OCI-LY1 (cell line): ENCODE data around the gene RPL19.

ENCODE experiments used
- H2AFZ ChIP-seq: fragments of 200-600 bp; sonication (generic), shearing (Covaris generic); 2 replicates; pipeline ENCODE4 v1.6.0; 2014; ENCODE audit warnings: antibody characterized with exemption, mild to moderate bottlenecking, low read length
- H3F3A ChIP-seq: fragments of 200-600 bp; sonication (generic), shearing (Covaris generic); 2 replicates; pipeline ENCODE4 v1.6.0; 2014; ENCODE audit warnings: mild to moderate bottlenecking, antibody characterized with exemption, low read length, moderate library complexity; ENCODE audit not compliant: insufficient read depth
- H3K27ac ChIP-seq: fragments of 200-600 bp; sonication (generic); 2 replicates; pipeline ENCODE4 v1.5.1; 2014; ENCODE audit warnings: low read length, mixed run types, mild to moderate bottlenecking, low read depth; ENCODE audit not compliant: poor library complexity, severe bottlenecking
- H3K27me3 ChIP-seq: fragments of 200-600 bp; sonication (generic); 2 replicates; pipeline ENCODE4 v1.6.0; 2014; ENCODE audit warnings: antibody characterized with exemption, mild to moderate bottlenecking, low read length, moderate library complexity; ENCODE audit not compliant: insufficient read depth
- H3K36me3 ChIP-seq: fragments of 200-600 bp; sonication (generic); 2 replicates; pipeline ENCODE4 v1.6.1; 2014; ENCODE audit warnings: mild to moderate bottlenecking, antibody characterized with exemption, low read length, moderate library complexity, mixed read lengths; ENCODE audit not compliant: insufficient read depth
- H3K4me1 ChIP-seq: fragments of 200-600 bp; sonication (generic); 2 replicates; pipeline ENCODE4 v1.5.1; 2014; ENCODE audit warnings: mild to moderate bottlenecking, low read length, moderate library complexity; ENCODE audit not compliant: insufficient read depth, severe bottlenecking
- H3K4me2 ChIP-seq: fragments of 200-600 bp; sonication (generic), shearing (Covaris generic); 2 replicates; pipeline ENCODE4 v1.6.1; 2014; ENCODE audit warnings: low read length
- H3K4me3 ChIP-seq: fragments of 200-600 bp; sonication (generic); 2 replicates; pipeline ENCODE4 v1.5.1; 2014; ENCODE audit warnings: low read length, low read depth, mild to moderate bottlenecking, mixed read lengths; ENCODE audit not compliant: poor library complexity, severe bottlenecking
- H3K79me2 ChIP-seq: fragments of 200-600 bp; shearing (Covaris generic); 2 replicates; pipeline ENCODE4 v1.6.1; 2016; ENCODE audit warnings: mixed run types, low read length, mixed read lengths; ENCODE audit not compliant: insufficient read depth
- H3K9ac ChIP-seq: fragments of 200-600 bp; sonication (generic), shearing (Covaris generic); 2 replicates; pipeline ENCODE4 v1.6.1; 2014; ENCODE audit warnings: mild to moderate bottlenecking, low read length, mixed read lengths
- H3K9me2 ChIP-seq: fragments of 200-600 bp; sonication (generic), shearing (Covaris generic); 2 replicates; pipeline ENCODE4 v1.6.1; 2014; ENCODE audit warnings: low read depth, mild to moderate bottlenecking, low read length, mixed read lengths
- H3K9me3 ChIP-seq: fragments of 200-600 bp; shearing (Covaris generic); 2 replicates; pipeline ENCODE4 v1.6.1; 2014; ENCODE audit warnings: low read length, mixed read lengths
- H4K20me1 ChIP-seq: fragments of 200-600 bp; sonication (generic), shearing (Covaris generic); 2 replicates; pipeline ENCODE4 v1.6.0; 2016; ENCODE audit warnings: mild to moderate bottlenecking, low read length; ENCODE audit not compliant: insufficient read depth
- EZH2 ChIP-seq: fragments of 200-600 bp; sonication (generic), shearing (Covaris generic); IDR thresholded peaks from 2 replicates; pipeline ENCODE4 v1.8.0; 2017; ENCODE audit warnings: borderline replicate concordance, mixed run types, mild to moderate bottlenecking, antibody characterized with exemption, low read length, moderate library complexity, mixed read lengths
- TF ChIP-seq, protein P1 (sequence below): fragments of 200-600 bp; sonication (generic), shearing (Covaris generic); IDR thresholded peaks from 2 replicates; pipeline ENCODE4 v1.5.1; 2017; ENCODE audit warnings: mild to moderate bottlenecking, antibody characterized with exemption, low read length, moderate library complexity, mixed read lengths

Gene RPL19

DNA sequence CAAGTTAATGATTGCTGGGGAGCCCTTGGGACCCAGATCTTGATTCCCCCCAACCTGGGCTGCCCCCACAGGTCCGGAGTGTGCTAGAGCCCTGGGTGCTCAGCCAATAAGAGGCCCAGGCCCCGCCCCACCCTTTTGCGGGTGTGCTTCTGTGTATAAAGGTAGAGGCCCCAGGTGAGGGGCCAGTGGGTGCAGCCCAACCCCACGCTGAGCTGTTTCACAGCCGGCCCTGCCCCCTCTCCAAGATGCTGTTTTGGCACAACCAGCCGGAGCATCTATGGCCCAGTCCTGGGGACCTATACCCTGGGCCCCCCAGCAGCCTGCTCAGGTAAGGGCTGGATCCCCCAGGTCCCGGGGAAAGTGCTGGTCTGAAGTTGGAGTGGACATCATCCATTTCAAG lies 37.5 kb downstream of the RPL19 start:
- Histone ChIP-seq H3F3A (no peaks in the 10 kb centered on the region), H3K4me2 (no peak overlapping the region), H2AFZ (no peak overlapping the region), H3K36me3 (no peaks in the 10 kb centered on the region), H3K9me2 (no peaks in the 10 kb centered on the region), H3K4me1 (peaks cover 17% of the 10 kb centered on the region), H3K9me3 (no peaks in the 10 kb centered on the region), H3K9ac (no peak overlapping the region), H3K27me3 (no peaks in the 10 kb centered on the region), H3K79me2 (no peaks in the 10 kb centered on the region), H3K4me3 (no peak overlapping the region), H3K27ac (no peak overlapping the region), H4K20me1 (no peaks in the 10 kb centered on the region)
- no peak for TF ChIP-seq EZH2
- TF ChIP-seq, protein P1, sequence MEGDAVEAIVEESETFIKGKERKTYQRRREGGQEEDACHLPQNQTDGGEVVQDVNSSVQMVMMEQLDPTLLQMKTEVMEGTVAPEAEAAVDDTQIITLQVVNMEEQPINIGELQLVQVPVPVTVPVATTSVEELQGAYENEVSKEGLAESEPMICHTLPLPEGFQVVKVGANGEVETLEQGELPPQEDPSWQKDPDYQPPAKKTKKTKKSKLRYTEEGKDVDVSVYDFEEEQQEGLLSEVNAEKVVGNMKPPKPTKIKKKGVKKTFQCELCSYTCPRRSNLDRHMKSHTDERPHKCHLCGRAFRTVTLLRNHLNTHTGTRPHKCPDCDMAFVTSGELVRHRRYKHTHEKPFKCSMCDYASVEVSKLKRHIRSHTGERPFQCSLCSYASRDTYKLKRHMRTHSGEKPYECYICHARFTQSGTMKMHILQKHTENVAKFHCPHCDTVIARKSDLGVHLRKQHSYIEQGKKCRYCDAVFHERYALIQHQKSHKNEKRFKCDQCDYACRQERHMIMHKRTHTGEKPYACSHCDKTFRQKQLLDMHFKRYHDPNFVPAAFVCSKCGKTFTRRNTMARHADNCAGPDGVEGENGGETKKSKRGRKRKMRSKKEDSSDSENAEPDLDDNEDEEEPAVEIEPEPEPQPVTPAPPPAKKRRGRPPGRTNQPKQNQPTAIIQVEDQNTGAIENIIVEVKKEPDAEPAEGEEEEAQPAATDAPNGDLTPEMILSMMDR, result no peak

DNA sequence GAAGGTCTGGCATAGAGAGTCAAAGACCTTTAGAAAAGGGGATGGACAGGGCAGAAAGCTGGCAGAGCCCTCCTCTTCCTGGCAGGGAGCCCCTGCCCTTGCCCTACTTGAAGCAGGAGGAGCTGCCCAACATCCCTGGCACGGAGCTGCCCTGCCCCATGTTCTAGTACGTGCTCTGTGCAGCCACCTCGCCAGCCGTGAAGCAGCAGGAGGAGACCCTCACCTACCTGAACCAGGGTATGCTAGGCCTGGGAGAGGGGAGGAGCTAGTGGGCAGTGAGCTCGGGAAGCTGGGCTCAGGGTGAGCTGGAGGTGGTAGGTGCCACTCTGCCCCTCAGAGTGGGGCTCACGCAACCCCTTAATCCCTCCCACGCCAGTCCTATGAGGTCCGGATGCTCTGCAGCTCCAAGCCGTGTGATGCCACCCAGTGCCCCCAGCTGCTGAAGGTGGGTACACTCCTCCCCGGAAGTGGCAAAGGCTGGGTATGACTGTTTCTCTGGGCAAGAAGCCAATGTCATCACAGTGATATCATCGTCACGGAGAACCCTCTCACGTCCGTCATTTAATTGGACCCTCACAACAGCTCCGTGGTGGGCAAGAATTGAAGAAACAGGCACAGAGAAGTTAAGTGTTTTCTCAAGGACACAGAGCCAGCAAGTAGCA lies 38.4 kb downstream of the RPL19 start:
- TF ChIP-seq, protein P1, result no peak
- TF ChIP-seq EZH2, result no peak
- Histone ChIP-seq H2AFZ (no peak overlapping the region), H3K27ac (no peak overlapping the region), H3K9me2 (no peaks in the 10 kb centered on the region), H3F3A (no peaks in the 10 kb centered on the region), H3K36me3 (no peaks in the 10 kb centered on the region), H3K4me3 (no peak overlapping the region), H3K9me3 (no peaks in the 10 kb centered on the region), H3K79me2 (no peaks in the 10 kb centered on the region), H4K20me1 (no peaks in the 10 kb centered on the region), H3K4me1 (peaks cover 17% of the 10 kb centered on the region), H3K27me3 (no peaks in the 10 kb centered on the region), H3K9ac (no peak overlapping the region), H3K4me2 (peak overlapping the region; percentile 31)

DNA sequence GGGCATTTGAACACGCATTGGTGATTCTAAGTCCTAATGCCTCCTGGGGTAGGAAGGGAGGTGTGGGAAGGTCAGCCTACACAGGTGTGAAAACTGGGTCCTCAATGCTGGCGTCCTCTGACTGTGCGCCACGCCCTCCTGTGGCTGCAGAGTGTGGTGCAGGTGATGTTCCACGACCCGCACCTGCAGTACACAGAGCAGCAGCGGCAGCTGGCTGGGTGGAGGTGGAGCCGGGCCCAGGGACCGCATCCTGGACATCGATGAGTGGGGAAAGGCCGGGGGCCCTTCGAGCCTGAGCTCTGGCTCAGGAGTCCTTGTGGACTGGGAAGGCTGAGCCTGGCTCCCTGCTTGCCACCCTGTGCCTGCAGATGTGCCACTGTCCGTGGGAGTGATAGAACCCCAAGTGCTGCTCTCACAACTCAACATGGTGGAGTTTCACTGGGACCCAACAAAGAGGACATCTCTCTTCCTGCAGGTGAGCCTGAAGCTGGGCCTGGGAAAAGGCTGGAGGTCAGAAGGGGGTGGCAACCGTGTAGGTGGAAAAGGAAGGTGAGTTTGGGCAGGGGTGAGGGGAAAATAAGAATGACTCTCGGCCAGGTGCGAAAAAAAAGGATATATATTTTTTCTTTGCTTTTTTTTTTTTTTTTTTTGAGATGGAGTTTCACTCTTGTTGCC lies 39.7 kb downstream of the RPL19 start:
- H3K27me3 ChIP-seq, result no peaks in the 10 kb centered on the region
- no peak overlapping the region for H2AFZ ChIP-seq
- peaks cover 24% of the 10 kb centered on the region for H3K4me1 ChIP-seq
- no peaks in the 10 kb centered on the region for H3K9me2 ChIP-seq
- peak overlapping the region; percentile 12; the same call in 1 of the 2 replicates for H3K4me2 ChIP-seq
- H3K9ac ChIP-seq, result no peak overlapping the region
- no peaks in the 10 kb centered on the region for H3K9me3 ChIP-seq
- no peak for TF ChIP-seq EZH2
- TF ChIP-seq, protein P1, result peak; percentile 91
- no peaks in the 10 kb centered on the region for H3K36me3 ChIP-seq
- no peak overlapping the region for H3K27ac ChIP-seq
- no peaks in the 10 kb centered on the region for H3F3A ChIP-seq
- no peaks in the 10 kb centered on the region for H4K20me1 ChIP-seq
- no peak overlapping the region for H3K4me3 ChIP-seq
- H3K79me2 ChIP-seq, result no peaks in the 10 kb centered on the region
